Mesodermal cell (in vitro differentiated cells): ENCODE results near the gene CLCNKB.
"Not testable (repeated sequence)": the region's sequence is repeated elsewhere in the genome, so short reads cannot be mapped to it uniquely, and the experiment has no call there.

ENCODE experiments used
- H3K27ac ChIP-seq: 2 replicates; pipeline ENCODE4 v1.7.0; 2013; ENCODE audit warnings: mild to moderate bottlenecking, low read depth, low read length, moderate library complexity; ENCODE audit not compliant: severe bottlenecking
- H3K36me3 ChIP-seq: 2 replicates; pipeline ENCODE4 v1.7.1; 2013; ENCODE audit warnings: mild to moderate bottlenecking, low read length, moderate library complexity; ENCODE audit not compliant: control insufficient read depth, insufficient read depth
- H3K4me1 ChIP-seq: one replicate; pipeline ENCODE4 v1.7.1; 2013; ENCODE audit warnings: mild to moderate bottlenecking, low read length; ENCODE audit not compliant: insufficient read depth, control insufficient read depth, poor library complexity, severe bottlenecking
- H3K4me3 ChIP-seq: 2 replicates; pipeline ENCODE4 v1.7.0; 2013; ENCODE audit warnings: low read length, control low read depth, mild to moderate bottlenecking; ENCODE audit not compliant: insufficient read depth, poor library complexity, severe bottlenecking; ENCODE audit errors: extremely low read depth
- H3K9me3 ChIP-seq: 2 replicates; pipeline ENCODE4 v1.7.1; 2013; ENCODE audit warnings: mild to moderate bottlenecking, low read length, moderate library complexity; ENCODE audit not compliant: control insufficient read depth
- WGBS, 2 experiments: methylation state at CpG; one replicate each; pipeline ENCODE4 v1.1.5; 2013; ENCODE audit warnings: missing lambda C conversion rate in 2 of 2; ENCODE audit not compliant: insufficient coverage in 2 of 2; 5-methylcytosine and 5-hydroxymethylcytosine counted together

CLCNKB gene

DNA sequence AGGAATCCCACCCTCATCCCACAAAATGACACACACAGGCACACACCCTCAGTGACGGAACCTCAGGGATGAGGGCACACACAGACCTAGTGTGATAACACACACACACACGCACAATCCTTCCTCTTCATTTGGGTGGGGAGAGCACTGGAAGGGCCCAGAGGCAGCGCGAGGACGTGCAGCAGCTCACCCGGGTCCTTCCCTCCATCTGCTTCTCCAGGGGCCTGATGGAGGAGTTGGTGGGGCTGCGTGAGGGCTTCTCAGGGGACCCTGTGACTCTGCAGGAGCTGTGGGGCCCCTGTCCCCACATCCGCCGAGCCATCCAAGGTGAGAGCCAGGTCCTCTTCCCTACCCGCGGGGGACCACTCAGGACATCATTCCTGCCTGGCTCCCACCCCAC lies 21.2 kb upstream of the CLCNKB start:
- no peaks in the 10 kb centered on the region for H3K9me3 ChIP-seq
- no peaks in the 10 kb centered on the region for H3K36me3 ChIP-seq
- H3K4me3 ChIP-seq: no peak overlapping the region
- no peak overlapping the region for H3K27ac ChIP-seq
- WGBS, 2 experiments: 84 to 90% methylated on average over 2 to 5 of the region's 11 CpGs
- H3K4me1 ChIP-seq: peaks cover 39% of the 10 kb centered on the region

GRCh38 chr1:16023050-16023653 lies 20.4 kb upstream of the CLCNKB start:
- Histone ChIP-seq H3K27ac (no peak overlapping the region), H3K4me3 (no peak overlapping the region), H3K36me3 (no peaks in the 10 kb centered on the region), H3K9me3 (no peaks in the 10 kb centered on the region), H3K4me1 (peaks cover 32% of the 10 kb centered on the region)
- 71 to 93% methylated on average over 7 of the region's 7 CpGs for WGBS, 2 experiments

DNA sequence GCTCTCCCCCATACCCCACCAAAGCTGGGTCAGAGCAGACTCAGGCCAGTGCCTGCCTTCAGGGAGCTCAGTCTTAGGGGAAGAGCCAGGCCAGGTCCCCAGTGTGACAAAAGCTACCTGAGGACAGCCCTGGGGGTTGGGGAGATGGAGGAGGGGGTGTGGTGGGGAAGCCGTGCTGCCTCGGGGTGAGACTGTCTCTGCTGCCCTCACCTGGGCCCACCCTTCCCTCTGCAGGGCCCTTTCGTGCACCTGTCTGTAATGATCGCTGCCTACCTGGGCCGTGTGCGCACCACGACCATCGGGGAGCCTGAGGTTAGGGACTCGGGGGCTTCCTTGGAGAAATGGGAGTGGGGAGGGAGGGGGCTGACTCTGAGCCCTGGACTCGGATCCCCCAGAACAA lies 17.3 kb upstream of the CLCNKB start:
- H3K4me3 ChIP-seq, H3K36me3 ChIP-seq, H3K4me1 ChIP-seq, H3K27ac ChIP-seq, H3K9me3 ChIP-seq: not testable (repeated sequence)
- 6% methylated on average over 2 of the region's 10 CpGs; no CpG with 5 or more reads in 1 of the 2 experiments for WGBS, 2 experiments

DNA sequence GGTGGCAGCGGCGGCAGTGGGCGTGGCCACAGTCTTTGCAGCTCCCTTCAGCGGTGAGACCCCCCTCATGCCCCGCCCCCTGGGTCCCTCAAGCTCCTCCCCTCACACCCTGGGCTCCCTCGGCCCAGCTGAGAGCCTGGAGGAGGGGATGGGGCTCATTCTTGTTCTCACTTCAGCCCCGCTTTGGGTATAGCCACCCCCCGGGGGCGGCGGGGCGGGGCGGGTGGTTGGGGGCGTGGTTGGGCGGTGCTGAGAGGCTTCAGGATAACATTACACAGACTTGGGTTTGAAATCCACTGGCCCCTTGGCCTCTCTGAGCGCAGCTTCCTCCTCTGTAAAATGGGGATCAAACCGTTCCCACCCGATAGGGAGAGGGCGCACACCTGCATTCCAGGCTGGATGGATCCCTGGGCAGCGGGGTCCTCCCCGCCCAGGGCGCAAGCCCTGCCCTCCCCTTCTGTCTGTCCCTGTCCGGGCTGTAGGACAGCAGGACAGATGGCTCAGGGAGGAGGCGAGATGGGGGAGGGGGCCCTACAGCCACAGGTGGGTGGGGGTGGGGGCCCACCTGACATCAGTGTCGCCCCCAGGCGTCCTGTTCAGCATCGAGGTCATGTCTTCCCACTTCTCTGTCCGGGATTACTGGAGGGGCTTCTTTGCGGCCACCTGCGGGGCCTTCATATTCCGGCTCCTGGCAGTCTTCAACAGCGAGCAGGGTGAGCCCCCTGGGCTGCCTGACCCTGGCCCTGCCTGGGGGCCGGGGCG lies 16.7 kb upstream of the CLCNKB start:
- H3K4me3 ChIP-seq: peak overlapping the region; percentile 16
- WGBS, 2 experiments: 11 to 13% methylated on average over 3 to 20 of the region's 33 CpGs

DNA sequence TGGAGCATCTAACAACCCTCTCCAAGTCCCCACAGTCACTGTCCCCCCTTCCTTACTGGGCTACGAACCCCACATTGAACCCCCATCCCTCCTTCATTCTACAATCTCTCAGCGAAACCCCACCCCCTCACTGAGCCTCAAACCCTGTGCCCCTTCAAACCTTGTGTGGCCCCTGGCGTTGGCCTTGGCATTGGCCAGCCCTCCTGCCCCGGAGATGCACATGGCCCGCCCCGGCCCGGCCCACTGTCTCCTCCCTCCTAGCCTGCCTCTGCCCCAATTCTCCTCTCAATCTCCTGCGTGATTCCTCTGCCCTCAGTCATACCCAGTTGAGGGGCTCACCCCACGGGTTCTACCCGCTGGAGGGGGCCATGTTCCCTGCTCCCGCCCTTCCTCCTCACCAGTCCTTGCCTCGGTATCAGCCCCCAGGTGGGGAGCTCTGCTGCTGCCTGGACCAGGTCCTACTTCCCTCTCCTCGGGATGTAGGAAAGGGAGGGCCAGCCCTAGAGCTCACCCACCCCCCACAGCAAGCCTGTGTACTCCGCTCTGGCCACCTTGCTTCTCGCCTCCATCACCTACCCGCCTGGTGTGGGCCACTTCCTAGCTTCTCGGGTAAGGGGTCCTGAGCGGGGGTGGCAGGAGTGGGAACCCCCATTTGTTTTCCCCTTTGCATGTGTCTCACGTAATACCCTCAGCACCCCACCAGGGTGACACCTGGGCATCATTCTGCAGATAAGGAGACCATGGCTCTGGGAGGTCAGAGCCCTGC lies 15.2 kb upstream of the CLCNKB start:
- 82 to 88% methylated on average over 11 to 13 of the region's 19 CpGs for WGBS, 2 experiments

More for the DNA sequence above, 16.7 kb upstream of the CLCNKB start:
- Histone ChIP-seq H3K9me3 (no peaks in the 10 kb centered on the region), H3K36me3 (no peaks in the 10 kb centered on the region), H3K27ac (no peak overlapping the region), H3K4me1 (peaks cover 5% of the 10 kb centered on the region)

GRCh38 chr1:16029003-16029268 lies 14.6 kb upstream of the CLCNKB start:
- not testable (repeated sequence) for H3K4me3 ChIP-seq, H3K4me1 ChIP-seq, H3K9me3 ChIP-seq, H3K27ac ChIP-seq, H3K36me3 ChIP-seq
- whole genome bisulfite sequencing, 2 experiments: 96 to 100% methylated on average over 2 to 3 of the region's 13 CpGs

More for the DNA sequence above, 15.2 kb upstream of the CLCNKB start:
- Histone ChIP-seq H3K4me1 (peaks cover 5% of the 10 kb centered on the region), H3K27ac (no peak overlapping the region), H3K9me3 (no peaks in the 10 kb centered on the region), H3K4me3 (no peak overlapping the region), H3K36me3 (no peaks in the 10 kb centered on the region)

GRCh38 chr1:16029288-16029687 lies 14.3 kb upstream of the CLCNKB start:
- Histone ChIP-seq H3K27ac (no peak overlapping the region), H3K36me3 (no peaks in the 10 kb centered on the region), H3K4me1 (peaks cover 5% of the 10 kb centered on the region), H3K4me3 (no peak overlapping the region), H3K9me3 (no peaks in the 10 kb centered on the region)
- WGBS, 2 experiments: no CpG with 5 or more reads among the region's 1 CpG

DNA sequence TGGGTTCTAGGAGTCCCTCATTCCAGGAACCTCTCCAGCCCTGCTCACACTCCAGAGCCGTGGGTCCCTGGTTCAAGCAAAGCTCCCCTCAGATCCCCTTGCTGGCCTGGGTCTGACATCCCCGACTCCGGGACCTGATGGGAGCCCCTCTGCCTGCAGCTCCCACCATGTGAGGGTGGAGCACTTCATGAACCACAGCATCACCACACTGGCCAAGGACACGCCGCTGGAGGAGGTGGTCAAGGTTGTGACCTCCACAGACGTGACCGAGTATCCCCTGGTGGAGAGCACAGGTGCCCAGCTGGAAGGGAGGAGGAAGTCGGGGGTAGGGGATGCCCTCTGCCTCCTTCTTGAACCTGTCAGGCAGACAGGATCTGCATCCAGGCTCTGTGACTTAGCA lies 12.0 kb upstream of the CLCNKB start:
- no peak overlapping the region for H3K27ac ChIP-seq
- no peaks in the 10 kb centered on the region for H3K9me3 ChIP-seq
- H3K4me3 ChIP-seq: no peak overlapping the region
- peaks cover 5% of the 10 kb centered on the region for H3K4me1 ChIP-seq
- 83% methylated on average over 3 to 4 of the region's 8 CpGs for WGBS, 2 experiments
- H3K36me3 ChIP-seq: no peaks in the 10 kb centered on the region

DNA sequence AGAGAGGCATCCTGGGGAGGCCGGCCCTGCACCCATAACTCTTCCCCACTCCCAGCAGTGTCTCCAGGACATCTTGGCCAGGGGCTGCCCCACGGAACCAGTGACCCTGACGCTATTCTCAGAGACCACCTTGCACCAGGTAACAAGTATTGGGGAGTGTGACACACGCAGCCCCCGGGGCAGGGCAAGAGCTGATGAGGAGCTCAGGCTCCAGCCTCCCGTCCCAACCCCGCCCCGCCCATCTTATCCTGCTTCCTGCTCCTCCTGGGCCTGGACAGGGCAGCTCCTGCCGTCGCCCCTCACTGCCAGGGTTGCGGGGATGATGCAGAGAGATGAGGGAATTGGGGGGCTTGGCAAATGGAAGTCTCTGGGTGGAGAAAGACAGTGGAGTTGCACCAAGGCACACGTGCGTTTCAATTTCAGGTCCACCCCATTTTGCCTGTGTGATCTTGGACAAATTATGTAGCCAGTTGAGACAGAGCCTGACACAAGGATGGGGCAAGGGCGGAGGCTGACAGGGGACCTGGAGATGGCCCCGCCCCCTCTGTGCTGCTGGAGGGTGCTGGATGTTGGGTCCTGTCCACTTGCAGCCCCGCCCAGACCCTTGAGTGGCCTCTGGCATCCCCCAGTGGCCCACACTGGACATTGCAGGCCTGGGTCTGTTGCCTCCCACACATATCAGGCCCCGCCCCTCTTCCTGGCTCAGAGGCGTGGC lies 11.0 kb upstream of the CLCNKB start:
- no peaks in the 10 kb centered on the region for H3K36me3 ChIP-seq
- WGBS, 2 experiments: 48 to 73% methylated on average over 8 to 11 of the region's 18 CpGs
- no peak overlapping the region for H3K4me3 ChIP-seq

DNA sequence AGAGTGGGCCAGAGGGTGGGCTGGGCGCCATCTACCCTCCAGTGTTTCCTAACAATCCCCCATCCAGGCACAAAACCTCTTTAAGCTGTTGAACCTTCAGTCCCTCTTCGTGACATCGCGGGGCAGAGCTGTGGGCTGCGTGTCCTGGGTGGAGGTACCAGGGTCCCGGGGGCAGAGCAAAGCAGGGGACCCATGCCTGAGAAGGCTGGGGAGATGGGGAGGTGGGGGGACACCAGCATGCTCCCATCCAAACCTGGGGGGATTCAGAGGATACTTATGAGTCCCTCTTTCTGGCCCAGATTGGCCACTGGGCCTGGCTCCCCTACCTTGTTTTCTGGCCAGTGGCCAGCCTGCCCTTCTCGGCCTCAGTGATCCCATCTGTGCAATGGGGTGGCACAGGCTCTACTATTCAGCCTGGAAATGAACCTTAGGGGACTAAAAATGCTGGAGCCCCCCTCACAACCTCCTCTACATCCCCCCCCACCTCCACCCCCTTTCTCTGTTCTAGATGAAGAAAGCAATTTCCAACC lies 10.4 kb upstream of the CLCNKB start:
- H3K4me3 ChIP-seq, H3K4me1 ChIP-seq, H3K36me3 ChIP-seq, H3K27ac ChIP-seq, H3K9me3 ChIP-seq: not testable (repeated sequence)
- WGBS, 2 experiments: 70 to 100% methylated on average over 1 to 5 of the region's 7 CpGs

More for the DNA sequence above, 11.0 kb upstream of the CLCNKB start:
- no peak overlapping the region for H3K27ac ChIP-seq
- H3K9me3 ChIP-seq: no peaks in the 10 kb centered on the region
- no peaks in the 10 kb centered on the region for H3K4me1 ChIP-seq
